GM12878 (cell line): ENCODE data around the gene IRF4. TPM values are rescaled to one million over a fixed set of nuclear protein-coding genes. Genes with fewer than 3 reads are reported as not detected.

Experiments used
- ATAC-seq: fragments of 200-7000 bp; cut with Tn5 transposase; 3 replicates; pipeline ENCODE4 v1.9.1; 2020; ENCODE audit warnings: mild to moderate bottlenecking, moderate library complexity
- BruUV-seq: library from RNA; stranded (reverse); fragments of 400-500 nt; replicated peaks from 2 replicates; lab custom pipeline; 2021; lab: Mats Ljungman, UMichigan
- CTCF ChIA-PET: fragments of 300-600 bp; sonication (Branson Sonifier 250); formaldehyde crosslinking; extraction: SDS; loops from one replicate; lab custom pipeline; 2021; ENCODE audit warnings: inconsistent platforms; lab: Yijun Ruan, JAX
- POLR2A ChIA-PET: fragments of 350-600 bp; formaldehyde crosslinking; extraction: SDS; loops from one replicate; lab custom pipeline; 2021; ENCODE audit warnings: inconsistent platforms; lab: Charles Lee
- RAD21 ChIA-PET: fragments of 300-600 bp; sonication (Branson Sonifier 250); formaldehyde crosslinking; loops from one replicate; lab custom pipeline; 2023; ENCODE audit warnings: antibody characterized with exemption; ENCODE audit not compliant: unreplicated experiment; lab: Charles Lee
- SMC1A ChIA-PET: fragments of 300-600 bp; sonication (Branson Sonifier 250); formaldehyde crosslinking; loops from one replicate; lab custom pipeline; 2023; ENCODE audit not compliant: unreplicated experiment, uncharacterized antibody; lab: Charles Lee
- DNase-seq: peaks from one replicate; pipeline ENCODE4 v3.0.0-alpha.2; 2011; ENCODE audit warnings: low read depth, low spot score
- FAIRE-seq: peaks from 3 replicates; lab custom pipeline; 2011; peaks lifted over from hg19 to GRCh38; lab: Jason Lieb, UNC
- H2AFZ ChIP-seq: 2 replicates; pipeline ENCODE4 v1.6.0; 2011; ENCODE audit warnings: low read depth, low read length, control low read depth; ENCODE audit not compliant: control insufficient read depth
- H3K27ac ChIP-seq: 2 replicates; pipeline ENCODE4 v1.5.1; 2011; ENCODE audit warnings: control low read depth; ENCODE audit not compliant: control insufficient read depth, insufficient read depth
- H3K27me3 ChIP-seq, 2 experiments: replicated peaks in 1 of 2; 2 replicates each; pipeline versions ENCODE4 v1.6.0 to v1.6.1; 2011; ENCODE audit warnings: low read length in 1 of 2; ENCODE audit not compliant: control insufficient read depth in 2 of 2, insufficient read depth in 2 of 2
- H3K36me3 ChIP-seq, 2 experiments: 2 replicates each; pipeline ENCODE4 v1.5.1; 2011; ENCODE audit warnings: low read length in 1 of 2; ENCODE audit not compliant: control insufficient read depth in 2 of 2, insufficient read depth in 2 of 2
- H3K4me1 ChIP-seq: 2 replicates; pipeline ENCODE4 v1.6.1; 2011; ENCODE audit warnings: mild to moderate bottlenecking, low read length, moderate library complexity, mixed read lengths; ENCODE audit not compliant: control insufficient read depth, insufficient read depth
- H3K4me2 ChIP-seq: 2 replicates; pipeline ENCODE4 v1.6.0; 2011; ENCODE audit warnings: control low read depth; ENCODE audit not compliant: control insufficient read depth, insufficient read depth
- H3K4me3 ChIP-seq: fragments of 200-600 bp; sonication (generic); 2 replicates; pipeline ENCODE4 v1.5.1; 2016
- H3K79me2 ChIP-seq: 2 replicates; pipeline ENCODE4 v1.6.0; 2011; ENCODE audit warnings: low read length; ENCODE audit not compliant: control insufficient read depth, insufficient read depth
- H3K9ac ChIP-seq: 2 replicates; pipeline ENCODE4 v1.8.0; 2011; ENCODE audit warnings: low read length, control low read depth, mixed read lengths; ENCODE audit not compliant: control insufficient read depth, insufficient read depth
- H3K9me3 ChIP-seq: replicated peaks from 3 replicates; pipeline ENCODE4 v1.5.1; 2011; ENCODE audit warnings: mild to moderate bottlenecking, low read length; ENCODE audit not compliant: control insufficient read depth, insufficient read depth
- H4K20me1 ChIP-seq: 2 replicates; pipeline ENCODE4 v1.6.0; 2011; ENCODE audit not compliant: control insufficient read depth, insufficient read depth
- BRCA1 ChIP-seq: IDR thresholded peaks from 2 replicates; pipeline ENCODE4 v1.6.1; 2011; ENCODE audit warnings: low read depth, low read length, improper control_type of control experiment
- CHD2 ChIP-seq: IDR thresholded peaks from 2 replicates; pipeline ENCODE4 v1.6.1; 2011; ENCODE audit warnings: low read depth, low read length, improper control_type of control experiment, borderline replicate concordance
- CHD4 ChIP-seq: fragments of 200-600 bp; sonication (generic); IDR thresholded peaks from 2 replicates; pipeline ENCODE4 v1.6.1; 2016; ENCODE audit warnings: mild to moderate bottlenecking
- EP300 ChIP-seq, 2 experiments: fragments of 150-350 bp in 1 of 2; IDR thresholded peaks; 2 replicates each; pipeline ENCODE4 v1.6.1; 2011 to 2012; ENCODE audit warnings: low read depth in 2 of 2, low read length in 2 of 2, borderline replicate concordance in 1 of 2, improper control_type of control experiment in 1 of 2, inconsistent platforms in 1 of 2; ENCODE audit not compliant: control insufficient read depth in 1 of 2
- EZH2 ChIP-seq: IDR thresholded peaks from 2 replicates; pipeline ENCODE4 v1.6.1; 2012; ENCODE audit warnings: low read depth, mild to moderate bottlenecking, control low read depth, inconsistent platforms, low read length, borderline replicate concordance; ENCODE audit not compliant: control insufficient read depth
- HDAC6 ChIP-seq: fragments of 200-600 bp; sonication (generic); IDR thresholded peaks from one replicate; pipeline ENCODE4 v1.8.0; 2017; ENCODE audit warnings: antibody characterized with exemption; ENCODE audit not compliant: unreplicated experiment
- NR2C2 ChIP-seq: IDR thresholded peaks from 2 replicates; pipeline ENCODE4 v1.6.1; 2011; ENCODE audit warnings: borderline replicate concordance, low read depth; ENCODE audit not compliant: control insufficient read depth, insufficient read length
- POLR2AphosphoS2 ChIP-seq: IDR thresholded peaks from 2 replicates; pipeline ENCODE4 v1.6.1; 2011; ENCODE audit warnings: low read depth, mild to moderate bottlenecking, low read length, improper control_type of control experiment, moderate library complexity
- SMAD5 ChIP-seq: IDR thresholded peaks from 2 replicates; pipeline ENCODE4 v1.6.1; 2016; ENCODE audit warnings: antibody characterized with exemption, low read depth
- WGBS: methylation state at CpG from one replicate; pipeline ENCODE4 v1.1.6; 2016; ENCODE audit warnings: low lambda C conversion rate; ENCODE audit not compliant: insufficient replicate concordance, insufficient coverage; ENCODE audit errors: missing lambda C conversion rate; 5-methylcytosine and 5-hydroxymethylcytosine counted together
- in situ Hi-C: fragments of 300-500 bp; cut with MboI; formaldehyde crosslinking; loops from 9 replicates; pipeline ENCODE4 v1.14.3; 2018; ENCODE audit warnings: mixed read lengths
- intact Hi-C: fragments of 100-400 bp; cut with micrococcal nuclease; formaldehyde crosslinking; loops from one replicate; pipeline ENCODE4 v1.14.2; 2022; ENCODE audit not compliant: unreplicated experiment
- polyA plus RNA-seq, 11 experiments: library from polyadenylated mRNA; depleted of rRNA in 4 of 11; unstranded in 6 of 11; stranded (reverse) in 5 of 11; fragments of >200 nt; fragmentation: Nextera tagmentation in 4 of 11; fragmentation: Illumina TruSeq in 1 of 11; extraction: Ambion mirVana in 4 of 11; extraction: Trizol in 1 of 11; gene quantifications; 1 replicate in 1 of 11; 2 replicates in 10 of 11; pipeline versions ENCODE4 v1.2.1 to v1.2.3, GENCODE V29; 2011 to 2016; ENCODE audit warnings: inconsistent platforms in 2 of 11, missing spikeins in 2 of 11, low read depth in 1 of 11
- total RNA-seq, 4 experiments: library from RNA; depleted of rRNA in 3 of 4; stranded (reverse); fragments of >200 nt in 3 of 4; fragmentation: Illumina TruSeq in 1 of 4; extraction: Trizol in 1 of 4; gene quantifications; 2 replicates each; pipeline versions ENCODE4 v1.2.1 to v1.2.3, GENCODE V29; 2013 to 2021
- TF ChIP-seq, protein P1 (sequence below): fragments of 150-350 bp; IDR thresholded peaks from 2 replicates; pipeline ENCODE4 v1.6.1; 2016; ENCODE audit warnings: low read depth, low read length
- TF ChIP-seq, protein P2 (sequence below): fragments of 450-650 bp; IDR thresholded peaks from 2 replicates; pipeline ENCODE4 v1.6.1; 2017; ENCODE audit warnings: low read depth, mild to moderate bottlenecking, moderate library complexity

IRF4 gene
- total and polyA plus RNA-seq, 10 of the 15 experiments (the other 5 are each of a cell fraction or from before 2014, with no cell fraction given) = 50.0 to 495 (median 257) TPM

DNA sequence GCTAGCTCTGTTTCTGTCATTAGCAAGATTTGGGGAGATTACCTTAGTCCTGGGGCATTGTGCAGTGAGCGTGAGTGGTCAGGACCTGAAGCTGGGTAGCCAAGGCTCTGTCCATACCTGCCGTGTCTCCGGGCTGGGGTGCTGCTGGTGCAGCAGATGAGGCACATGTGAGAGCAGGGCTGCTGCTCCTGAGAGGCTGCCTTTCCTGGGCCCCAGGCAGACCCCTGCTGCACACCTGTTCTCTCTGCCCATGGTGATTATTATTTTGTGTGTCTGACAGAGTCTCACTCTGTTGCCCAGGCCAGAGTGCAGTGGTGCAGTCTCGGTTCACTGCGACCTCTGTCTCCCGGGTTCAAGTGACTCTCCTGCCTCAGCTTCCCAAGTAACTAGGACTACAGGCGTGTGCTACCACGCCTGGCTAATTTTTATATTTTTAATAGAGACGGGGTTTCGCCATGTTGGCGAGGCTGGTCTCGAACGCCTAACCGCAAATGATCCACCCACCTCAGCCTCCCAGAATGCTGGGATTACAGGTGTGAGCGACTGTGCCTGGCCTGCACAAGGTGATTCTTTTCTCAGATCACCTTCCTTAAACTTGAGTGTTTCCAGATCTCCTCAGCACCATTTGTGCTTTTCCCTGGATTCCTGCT, 36.8 kb upstream of the IRF4 start (continued):
- TF ChIP-seq, protein P1, sequence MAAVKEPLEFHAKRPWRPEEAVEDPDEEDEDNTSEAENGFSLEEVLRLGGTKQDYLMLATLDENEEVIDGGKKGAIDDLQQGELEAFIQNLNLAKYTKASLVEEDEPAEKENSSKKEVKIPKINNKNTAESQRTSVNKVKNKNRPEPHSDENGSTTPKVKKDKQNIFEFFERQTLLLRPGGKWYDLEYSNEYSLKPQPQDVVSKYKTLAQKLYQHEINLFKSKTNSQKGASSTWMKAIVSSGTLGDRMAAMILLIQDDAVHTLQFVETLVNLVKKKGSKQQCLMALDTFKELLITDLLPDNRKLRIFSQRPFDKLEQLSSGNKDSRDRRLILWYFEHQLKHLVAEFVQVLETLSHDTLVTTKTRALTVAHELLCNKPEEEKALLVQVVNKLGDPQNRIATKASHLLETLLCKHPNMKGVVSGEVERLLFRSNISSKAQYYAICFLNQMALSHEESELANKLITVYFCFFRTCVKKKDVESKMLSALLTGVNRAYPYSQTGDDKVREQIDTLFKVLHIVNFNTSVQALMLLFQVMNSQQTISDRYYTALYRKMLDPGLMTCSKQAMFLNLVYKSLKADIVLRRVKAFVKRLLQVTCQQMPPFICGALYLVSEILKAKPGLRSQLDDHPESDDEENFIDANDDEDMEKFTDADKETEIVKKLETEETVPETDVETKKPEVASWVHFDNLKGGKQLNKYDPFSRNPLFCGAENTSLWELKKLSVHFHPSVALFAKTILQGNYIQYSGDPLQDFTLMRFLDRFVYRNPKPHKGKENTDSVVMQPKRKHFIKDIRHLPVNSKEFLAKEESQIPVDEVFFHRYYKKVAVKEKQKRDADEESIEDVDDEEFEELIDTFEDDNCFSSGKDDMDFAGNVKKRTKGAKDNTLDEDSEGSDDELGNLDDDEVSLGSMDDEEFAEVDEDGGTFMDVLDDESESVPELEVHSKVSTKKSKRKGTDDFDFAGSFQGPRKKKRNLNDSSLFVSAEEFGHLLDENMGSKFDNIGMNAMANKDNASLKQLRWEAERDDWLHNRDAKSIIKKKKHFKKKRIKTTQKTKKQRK = no peak

DNA sequence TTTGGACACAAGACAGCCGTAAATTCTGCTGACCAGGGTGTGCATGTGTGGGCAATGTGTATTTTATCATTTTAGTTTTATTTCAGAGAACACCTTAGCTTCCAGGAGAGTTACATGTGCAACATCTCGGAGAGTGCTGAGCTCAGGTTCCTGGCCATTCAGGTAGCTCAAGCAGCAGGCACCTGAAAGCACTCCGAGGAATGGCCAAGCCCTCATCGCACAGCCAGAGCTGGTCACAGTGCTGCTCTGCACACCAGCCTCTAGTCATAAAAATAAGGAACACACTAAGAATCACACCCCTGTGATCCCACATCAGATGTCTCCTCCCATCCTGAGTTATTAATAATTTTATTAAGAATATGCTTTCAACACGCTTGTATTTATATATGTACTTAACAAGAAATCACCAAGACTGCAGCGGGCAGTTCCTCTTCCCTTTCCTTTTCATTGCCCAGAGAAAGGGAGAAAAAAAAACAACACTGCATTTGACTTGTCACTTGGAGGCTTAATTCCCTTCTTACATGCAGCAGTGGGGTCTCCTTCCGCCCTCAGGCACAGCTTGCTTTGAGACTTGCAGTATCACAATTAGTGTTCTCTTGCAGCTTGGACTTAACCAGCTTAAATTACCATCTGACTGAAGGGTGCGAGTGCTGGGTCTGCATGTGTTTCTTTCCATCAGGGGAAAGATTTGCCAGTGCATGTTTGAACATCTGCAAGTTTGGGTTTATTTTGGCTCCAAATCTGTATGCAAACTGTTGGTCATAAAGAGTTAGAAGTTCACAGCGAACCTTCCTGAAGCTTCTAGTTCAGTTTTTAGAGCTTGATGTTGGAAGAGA, 36.0 kb upstream of the IRF4 start:
- H4K20me1 ChIP-seq = no peaks in the 10 kb centered on the region
- H3K79me2 ChIP-seq = no peaks in the 10 kb centered on the region
- 0 out of 2 replicates have a peak overlapping the region, but pooled peaks have one; percentile 9 for H3K4me2 ChIP-seq
- no peak overlapping the region for H3K9ac ChIP-seq
- H3K27ac ChIP-seq = peak overlapping the region; percentile 21
- POLR2A ChIA-PET = interaction anchor here (0.7 to 9.1 kb wide), 15 partner anchors 8 to 63 kb away, joined by 3 to 81 read pairs (median 5); partner anchors contain the start of genes DUSP22 and IRF4
- H3K4me3 ChIP-seq = no peak overlapping the region
- no peaks in the 10 kb centered on the region for H3K9me3 ChIP-seq
- in situ Hi-C loops = no loop called here
- CTCF ChIA-PET = interaction anchor here (0.6 to 2.5 kb wide), 14 partner anchors 10 to 137 kb away, joined by 3 to 14 read pairs (median 5); no protein-coding TSS in a partner anchor
- SMC1A ChIA-PET = interaction anchor here (0.6 to 8.6 kb wide), 30 partner anchors 8 to 169 kb away, joined by 3 to 104 read pairs (median 4); no protein-coding TSS in a partner anchor
- WGBS = 54% methylated on average over 9 of the region's 9 CpGs
- peaks cover 6 to 13% of the 10 kb centered on the region in 2 experiments; a peak in 3 of 4 replicates for H3K36me3 ChIP-seq
- no peaks in the 10 kb centered on the region for H3K27me3 ChIP-seq
- RAD21 ChIA-PET = interaction anchor here (0.6 to 4.4 kb wide), 29 partner anchors 8 to 166 kb away, joined by 3 to 61 read pairs (median 6); partner anchors contain the start of genes DUSP22 and IRF4
- DNase-seq (no peak), FAIRE-seq (no peak), ATAC-seq (peak; percentile 23)
- intact Hi-C loops = no loop called here
- H2AFZ ChIP-seq = no peak overlapping the region
- no TSS peak for BruUV-seq
- H3K4me1 ChIP-seq = peaks cover 39% of the 10 kb centered on the region
- no peak for TF ChIP-seq BRCA1
- TF ChIP-seq, protein P2, sequence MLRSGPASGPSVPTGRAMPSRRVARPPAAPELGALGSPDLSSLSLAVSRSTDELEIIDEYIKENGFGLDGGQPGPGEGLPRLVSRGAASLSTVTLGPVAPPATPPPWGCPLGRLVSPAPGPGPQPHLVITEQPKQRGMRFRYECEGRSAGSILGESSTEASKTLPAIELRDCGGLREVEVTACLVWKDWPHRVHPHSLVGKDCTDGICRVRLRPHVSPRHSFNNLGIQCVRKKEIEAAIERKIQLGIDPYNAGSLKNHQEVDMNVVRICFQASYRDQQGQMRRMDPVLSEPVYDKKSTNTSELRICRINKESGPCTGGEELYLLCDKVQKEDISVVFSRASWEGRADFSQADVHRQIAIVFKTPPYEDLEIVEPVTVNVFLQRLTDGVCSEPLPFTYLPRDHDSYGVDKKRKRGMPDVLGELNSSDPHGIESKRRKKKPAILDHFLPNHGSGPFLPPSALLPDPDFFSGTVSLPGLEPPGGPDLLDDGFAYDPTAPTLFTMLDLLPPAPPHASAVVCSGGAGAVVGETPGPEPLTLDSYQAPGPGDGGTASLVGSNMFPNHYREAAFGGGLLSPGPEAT = peak; percentile 38; the same call in 1 of the 2 replicates
- TF ChIP-seq CHD4 = no peak
- no peak for TF ChIP-seq NR2C2
- no peak for TF ChIP-seq CHD2
- TF ChIP-seq HDAC6 = no peak
- 0 out of 2 replicates have a peak, but pooled peaks have one; percentile 21 for TF ChIP-seq POLR2AphosphoS2
- 0 out of 4 replicates have a peak, but pooled peaks of 1 of the 2 experiments have one; percentile 32 for TF ChIP-seq EP300 (IDR thresholded peaks at IDR 0.05; ENCODE audit: borderline replicate concordance in 1 of 2, control insufficient read depth in 1 of 2, low read depth in 2 of 2, low read length in 2 of 2)
- TF ChIP-seq EZH2 = no peak
- no peak for TF ChIP-seq SMAD5
